Measurements from ENCODE around the gene WWC1.
A peak's percentile ranks its signal among the peaks of the same experiment; 100 is the strongest.

Gene WWC1

GRCh38 chr5:168464214-168464613 lies 172.8 kb downstream of the WWC1 start:
- Mint-ChIP-seq H3K4me1 (peaks cover 16% of the 10 kb centered on the region), H3K4me3 (no peak overlapping the region), H3K9me3 (no peaks in the 10 kb centered on the region), H3K27me3 (ENCODE audit: low read depth, poor library complexity) (peaks cover 6% of the 10 kb centered on the region), H3K27ac (no peak overlapping the region), H3K36me3 (ENCODE audit: low read depth) (peaks cover 12% of the 10 kb centered on the region)
- no peak for DNase-seq
- no peak for TF ChIP-seq CTCF (IDR thresholded peaks at IDR 0.05)

GRCh38 chr5:168464641-168465040 lies 173.2 kb downstream of the WWC1 start:
- no peak for DNase-seq
- H3K36me3 Mint-ChIP-seq (ENCODE audit: low read depth): peaks cover 12% of the 10 kb centered on the region
- peaks cover 16% of the 10 kb centered on the region for H3K4me1 Mint-ChIP-seq
- no peak overlapping the region for H3K27ac Mint-ChIP-seq
- no peaks in the 10 kb centered on the region for H3K9me3 Mint-ChIP-seq
- TF ChIP-seq CTCF (IDR thresholded peaks at IDR 0.05): no peak
- no peak overlapping the region for H3K4me3 Mint-ChIP-seq
- peaks cover 6% of the 10 kb centered on the region for H3K27me3 Mint-ChIP-seq (ENCODE audit: low read depth, poor library complexity)

GRCh38 chr5:168467755-168468330 lies 176.4 kb downstream of the WWC1 start:
- Mint-ChIP-seq H3K27ac (no peak overlapping the region), H3K9me3 (no peaks in the 10 kb centered on the region), H3K36me3 (ENCODE audit: low read depth) (peaks cover 8% of the 10 kb centered on the region), H3K27me3 (ENCODE audit: low read depth, poor library complexity) (peaks cover 5% of the 10 kb centered on the region), H3K4me1 (peaks cover 12% of the 10 kb centered on the region), H3K4me3 (no peak overlapping the region)
- TF ChIP-seq CTCF (IDR thresholded peaks at IDR 0.05): no peak
- no peak for DNase-seq

GRCh38 chr5:168468836-168469235 lies 177.4 kb downstream of the WWC1 start:
- Mint-ChIP-seq H3K4me1 (peaks cover 6% of the 10 kb centered on the region), H3K4me3 (no peak overlapping the region), H3K27ac (no peak overlapping the region), H3K9me3 (no peaks in the 10 kb centered on the region), H3K27me3 (ENCODE audit: low read depth, poor library complexity) (peaks cover 5% of the 10 kb centered on the region), H3K36me3 (ENCODE audit: low read depth) (peaks cover 8% of the 10 kb centered on the region)
- no peak for DNase-seq
- no peak for TF ChIP-seq CTCF (IDR thresholded peaks at IDR 0.05)

GRCh38 chr5:168469816-168470215 lies 178.4 kb downstream of the WWC1 start:
- Mint-ChIP-seq H3K27ac (peak overlapping the region; percentile 84), H3K36me3 (ENCODE audit: low read depth) (peaks cover 8% of the 10 kb centered on the region), H3K4me1 (peaks cover 6% of the 10 kb centered on the region), H3K4me3 (no peak overlapping the region), H3K9me3 (no peaks in the 10 kb centered on the region), H3K27me3 (ENCODE audit: low read depth, poor library complexity) (peaks cover 2% of the 10 kb centered on the region)
- no peak for TF ChIP-seq CTCF (IDR thresholded peaks at IDR 0.05)
- no peak for DNase-seq

- DNase-seq: no peak
Observed at GRCh38 chr5:168471785-168472184, 180.3 kb downstream of the WWC1 start.

More at GRCh38 chr5:168471785-168472184, 180.3 kb downstream of the WWC1 start:
- H3K9me3 Mint-ChIP-seq: no peaks in the 10 kb centered on the region
- peaks cover 8% of the 10 kb centered on the region for H3K4me1 Mint-ChIP-seq
- no peak for TF ChIP-seq CTCF (IDR thresholded peaks at IDR 0.05)
- H3K4me3 Mint-ChIP-seq: no peak overlapping the region
- peaks cover 2% of the 10 kb centered on the region for H3K27me3 Mint-ChIP-seq (ENCODE audit: low read depth, poor library complexity)
- H3K27ac Mint-ChIP-seq: no peak overlapping the region
- H3K36me3 Mint-ChIP-seq (ENCODE audit: low read depth): peaks cover 3% of the 10 kb centered on the region
